Measurements from ENCODE around the gene SPTBN4.

- TF ChIP-seq POLR2AphosphoS5 (IDR thresholded peaks at IDR 0.05) (no peak), CTCF (IDR thresholded peaks at IDR 0.05 in 8 of 11, conservative IDR thresholded peaks at IDR 0.05 in 3 of 11) (no peak)
Observed at GRCh38 chr19:40449506-40449905, 17.3 kb upstream of the SPTBN4 start.
